IMR-90 (cell line): ENCODE results near the gene ZNF782. TPM values are rescaled to one million over a fixed set of nuclear protein-coding genes. Genes with fewer than 3 reads are reported as not detected.
"Not testable (repeated sequence)": the region's sequence is repeated elsewhere in the genome, so short reads cannot be mapped to it uniquely, and the experiment has no call there.

Source experiments
- ATAC-seq: fragments of 200-7000 bp; cut with Tn5 transposase; 2 replicates; pipeline ENCODE4 v1.9.1; 2020; ENCODE audit warnings: low read depth, mild to moderate bottlenecking, moderate library complexity
- BruUV-seq: library from RNA; stranded (reverse); fragments of 400-500 nt; replicated peaks from 2 replicates; lab custom pipeline; 2021; lab: Mats Ljungman, UMichigan
- CTCF ChIA-PET: fragments of 300-600 bp; formaldehyde crosslinking; extraction: SDS; loops from one replicate; lab custom pipeline; 2021; ENCODE audit warnings: antibody characterized with exemption; lab: Yijun Ruan, JAX
- POLR2A ChIA-PET: fragments of 300-600 bp; sonication (Branson Sonifier 250); formaldehyde crosslinking; loops from one replicate; lab custom pipeline; 2022; ENCODE audit warnings: antibody characterized with exemption; ENCODE audit not compliant: unreplicated experiment; lab: Charles Lee
- DNase-seq: peaks from one replicate; pipeline ENCODE4 v3.0.0; 2013
- H2AFZ ChIP-seq: replicated peaks from 2 replicates; pipeline ENCODE3; 2013; ENCODE audit warnings: low read length, mild to moderate bottlenecking; ENCODE audit not compliant: poor library complexity
- H2AK5ac ChIP-seq: 2 replicates; pipeline ENCODE4 v1.6.1; 2013; ENCODE audit warnings: low read depth, low read length, inconsistent platforms
- H2AK9ac ChIP-seq: replicated peaks from 2 replicates; pipeline ENCODE3; 2013; ENCODE audit warnings: mild to moderate bottlenecking, low read depth, low read length, moderate library complexity; ENCODE audit not compliant: poor library complexity
- H2BK120ac ChIP-seq: 2 replicates; pipeline ENCODE4 v1.6.1; 2013; ENCODE audit warnings: low read depth, low read length, inconsistent platforms
- H2BK15ac ChIP-seq: 3 replicates; pipeline ENCODE4 v1.6.1; 2013; ENCODE audit warnings: low read depth, low read length, inconsistent platforms
- H2BK20ac ChIP-seq: 2 replicates; pipeline ENCODE4 v1.6.1; 2013; ENCODE audit warnings: low read depth, mild to moderate bottlenecking, inconsistent platforms, low read length, moderate library complexity
- H2BK5ac ChIP-seq: 2 replicates; pipeline ENCODE4 v1.6.1; 2013; ENCODE audit warnings: mild to moderate bottlenecking, low read depth, low read length, inconsistent platforms; ENCODE audit not compliant: poor library complexity, severe bottlenecking
- H3K14ac ChIP-seq: replicated peaks from 2 replicates; pipeline ENCODE4 v1.6.1; 2013; ENCODE audit warnings: low read depth, low read length, inconsistent platforms
- H3K18ac ChIP-seq: 2 replicates; pipeline ENCODE4 v1.6.1; 2013; ENCODE audit warnings: low read depth, low read length, control low read depth
- H3K23ac ChIP-seq: 2 replicates; pipeline ENCODE4 v1.6.1; 2013; ENCODE audit warnings: low read depth, low read length, inconsistent platforms
- H3K27ac ChIP-seq: 2 replicates; pipeline ENCODE4 v1.5.1; 2013; ENCODE audit warnings: mild to moderate bottlenecking, control low read depth, low read length; ENCODE audit not compliant: insufficient read depth
- H3K27me3 ChIP-seq: 2 replicates; pipeline ENCODE4 v1.6.1; 2013; ENCODE audit warnings: low read length; ENCODE audit not compliant: control insufficient read depth, insufficient read depth
- H3K36me3 ChIP-seq: 2 replicates; pipeline ENCODE4 v1.6.1; 2013; ENCODE audit warnings: low read length, mixed read lengths; ENCODE audit not compliant: control insufficient read depth, insufficient read depth
- H3K4ac ChIP-seq: 2 replicates; pipeline ENCODE4 v1.6.1; 2013; ENCODE audit warnings: low read depth, low read length, inconsistent platforms
- H3K4me1 ChIP-seq: 2 replicates; pipeline ENCODE4 v1.6.1; 2013; ENCODE audit warnings: low read length, mixed read lengths; ENCODE audit not compliant: control insufficient read depth, insufficient read depth
- H3K4me2 ChIP-seq: 2 replicates; pipeline ENCODE4 v1.6.1; 2013; ENCODE audit warnings: low read depth, mild to moderate bottlenecking, control low read depth, low read length, moderate library complexity
- H3K4me3 ChIP-seq: 2 replicates; pipeline ENCODE4 v1.5.1; 2013; ENCODE audit warnings: low read depth, mild to moderate bottlenecking, control low read depth, low read length, moderate library complexity; ENCODE audit not compliant: insufficient read depth
- H3K56ac ChIP-seq: 2 replicates; pipeline ENCODE4 v1.6.1; 2013; ENCODE audit warnings: low read length, inconsistent platforms; ENCODE audit not compliant: insufficient read depth; ENCODE audit errors: extremely low read depth
- H3K79me1 ChIP-seq, 2 experiments: 2 replicates each; pipeline ENCODE4 v1.6.1; 2013; ENCODE audit warnings: low read length in 2 of 2, inconsistent platforms in 1 of 2, low read depth in 1 of 2
- H3K9ac ChIP-seq: 2 replicates; pipeline ENCODE4 v1.6.1; 2013; ENCODE audit warnings: low read depth, low read length, control low read depth
- H3K9me1 ChIP-seq: 2 replicates; pipeline ENCODE4 v1.6.1; 2013; ENCODE audit warnings: low read length, inconsistent platforms; ENCODE audit not compliant: insufficient read depth
- H3K9me3 ChIP-seq: 2 replicates; pipeline ENCODE4 v1.6.1; 2013; ENCODE audit warnings: low read length; ENCODE audit not compliant: control insufficient read depth, insufficient read depth
- H4K20me1 ChIP-seq: 2 replicates; pipeline ENCODE4 v1.6.1; 2013; ENCODE audit warnings: low read length, inconsistent platforms; ENCODE audit not compliant: insufficient read depth
- H4K5ac ChIP-seq: 2 replicates; pipeline ENCODE4 v1.6.1; 2013; ENCODE audit warnings: mild to moderate bottlenecking, low read depth, low read length, control low read depth
- H4K8ac ChIP-seq, 2 experiments: 2 replicates each; pipeline ENCODE4 v1.6.1; 2013; ENCODE audit warnings: low read depth in 2 of 2, low read length in 2 of 2, control low read depth in 1 of 2, inconsistent platforms in 1 of 2
- H4K91ac ChIP-seq: 2 replicates; pipeline ENCODE4 v1.6.1; 2013; ENCODE audit warnings: low read depth, low read length, inconsistent platforms; ENCODE audit not compliant: insufficient read depth
- WGBS, 2 experiments: methylation state at CpG; one replicate each; pipeline versions ENCODE4 v1.1.5 to v1.1.7; 2013; ENCODE audit warnings: missing lambda C conversion rate in 2 of 2; ENCODE audit not compliant: insufficient read length in 1 of 2; ENCODE audit errors: extremely low coverage in 2 of 2; 5-methylcytosine and 5-hydroxymethylcytosine counted together
- dilution Hi-C: fragments of 300-500 bp; cut with HindIII; formaldehyde crosslinking; loops from one replicate; pipeline ENCODE4 v1.14.3; 2018; ENCODE audit warnings: low sequenced_read_pairs; ENCODE audit not compliant: unreplicated experiment
- in situ Hi-C: fragments of 300-500 bp; cut with MboI; formaldehyde crosslinking; loops from 3 replicates; pipeline ENCODE4 v1.14.3; 2019; ENCODE audit warnings: low sequenced_read_pairs, inconsistent platforms, mixed read lengths
- intact Hi-C: fragments of 100-400 bp; cut with micrococcal nuclease; formaldehyde crosslinking; loops from 2 replicates; pipeline ENCODE4 v1.10.0; 2022
- polyA plus RNA-seq, 3 experiments: library from polyadenylated mRNA; depleted of rRNA; stranded (reverse); fragments of >200 nt; gene quantifications; 2 replicates each; pipeline ENCODE4 v1.2.3, GENCODE V29; 2012; ENCODE audit warnings: low replicate concordance in 1 of 3
- total RNA-seq: library from RNA; depleted of rRNA; stranded (reverse); fragments of >200 nt; gene quantifications from 2 replicates; pipeline ENCODE4 v1.2.3, GENCODE V29; 2012

ZNF782 gene
- total and polyA plus RNA-seq, 2 of the 4 experiments (the other 2 are of a cell fraction): 0.86 to 4.3 TPM

DNA sequence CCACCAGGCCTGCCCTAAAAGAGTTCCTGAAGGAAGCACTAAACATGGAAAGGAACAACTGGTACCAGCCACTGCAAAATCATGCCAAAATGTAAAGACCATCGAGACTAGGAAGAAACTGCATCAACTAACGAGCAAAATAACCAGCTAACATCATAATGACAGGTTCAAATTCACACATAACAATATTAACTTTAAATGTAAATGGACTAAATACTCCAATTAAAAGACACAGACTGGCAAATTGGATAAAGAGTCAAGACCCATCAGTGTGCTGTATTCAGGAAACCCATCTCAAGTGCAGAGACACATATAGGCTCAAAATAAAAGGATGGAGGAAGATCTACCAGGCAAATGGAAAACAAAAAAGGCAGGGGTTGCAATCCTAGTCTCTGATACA is 55.4 kb downstream of the ZNF782 start:
- H2BK15ac ChIP-seq, H3K4me1 ChIP-seq, POLR2A ChIA-PET, H3K27me3 ChIP-seq, H2AK5ac ChIP-seq, H4K20me1 ChIP-seq, DNase-seq, H3K36me3 ChIP-seq, H4K91ac ChIP-seq, CTCF ChIA-PET, H2BK5ac ChIP-seq, intact Hi-C loops, in situ Hi-C loops, H2BK20ac ChIP-seq, H3K27ac ChIP-seq, H3K4ac ChIP-seq, H3K4me2 ChIP-seq, H3K79me1 ChIP-seq, ATAC-seq, H2BK120ac ChIP-seq, H4K5ac ChIP-seq, H3K56ac ChIP-seq, H3K18ac ChIP-seq, H2AFZ ChIP-seq, H4K8ac ChIP-seq, H2AK9ac ChIP-seq, H3K4me3 ChIP-seq, H3K23ac ChIP-seq, H3K9ac ChIP-seq, H3K14ac ChIP-seq, BruUV-seq, H3K9me1 ChIP-seq, dilution Hi-C loops: not testable (repeated sequence)
- WGBS, 2 experiments: no CpG with 5 or more reads among the region's 2 CpGs
- peaks cover 28% of the 10 kb centered on the region for H3K9me3 ChIP-seq
